ENCODE results near the gene AKAP1. TPM values are rescaled to one million over a fixed set of nuclear protein-coding genes. Genes with fewer than 3 reads are reported as not detected.

Gene AKAP1
- total and polyA plus RNA-seq, 2 experiments from 2014 or later = 8.6 to 10.7 TPM

- Histone ChIP-seq H3K9me3 (ENCODE audit: low read depth) (no peaks in the 10 kb centered on the region), H3K27ac (no peak overlapping the region), H3K79me2 (ENCODE audit: insufficient read depth) (no peaks in the 10 kb centered on the region), H3K4me3 (no peak overlapping the region), H3K4me2 (ENCODE audit: unreplicated experiment) (no peak overlapping the region), H3F3A (ENCODE audit: insufficient read depth) (no peaks in the 10 kb centered on the region), H2AFZ (no peak overlapping the region), H3K4me1 (ENCODE audit: insufficient read depth) (no peaks in the 10 kb centered on the region), H3K36me3 (ENCODE audit: low read depth) (no peaks in the 10 kb centered on the region), H3K9me2 (ENCODE audit: insufficient read depth) (no peaks in the 10 kb centered on the region), H3K9ac (no peak overlapping the region), H3K27me3 (replicated peaks; ENCODE audit: insufficient read depth) (no peaks in the 10 kb centered on the region), H4K20me1 (ENCODE audit: insufficient read depth) (no peaks in the 10 kb centered on the region)
- in situ Hi-C loops (cut with MboI) = no loop called here
- DNase-seq = no peak
- TF ChIP-seq EZH2 (IDR thresholded peaks at IDR 0.05; ENCODE audit: insufficient read depth, poor library complexity, severe bottlenecking) (no peak), EZH2phosphoT487 (IDR thresholded peaks at IDR 0.05; ENCODE audit: insufficient read depth, low read depth) (no peak)
- 89 to 92% methylated on average over 12 of the region's 12 CpGs for WGBS, 2 experiments (ENCODE audit: low coverage in 1 of 2, low lambda C conversion rate in 2 of 2, missing lambda C conversion rate in 2 of 2)
Observed at GRCh38 chr17:57110579-57111325, 25.7 kb downstream of the AKAP1 start.

GRCh38 chr17:57111386-57111785 is 26.3 kb downstream of the AKAP1 start:
- no peak overlapping the region for H3K4me2 ChIP-seq (ENCODE audit: unreplicated experiment)
- no peaks in the 10 kb centered on the region for H3K27me3 ChIP-seq (replicated peaks; ENCODE audit: insufficient read depth)
- in situ Hi-C loops (cut with MboI) = no loop called here
- H4K20me1 ChIP-seq (ENCODE audit: insufficient read depth) = no peaks in the 10 kb centered on the region
- TF ChIP-seq EZH2 (IDR thresholded peaks at IDR 0.05; ENCODE audit: insufficient read depth, poor library complexity, severe bottlenecking) (no peak), EZH2phosphoT487 (IDR thresholded peaks at IDR 0.05; ENCODE audit: insufficient read depth, low read depth) (no peak)
- 81 to 82% methylated on average over 3 of the region's 3 CpGs for WGBS, 2 experiments (ENCODE audit: low coverage in 1 of 2, low lambda C conversion rate in 2 of 2, missing lambda C conversion rate in 2 of 2)
- H3K9ac ChIP-seq = no peak overlapping the region
- no peak for DNase-seq
- no peak overlapping the region for H3K27ac ChIP-seq
- no peaks in the 10 kb centered on the region for H3K36me3 ChIP-seq (ENCODE audit: low read depth)
- no peaks in the 10 kb centered on the region for H3K4me1 ChIP-seq (ENCODE audit: insufficient read depth)
- H3K9me3 ChIP-seq (ENCODE audit: low read depth) = no peaks in the 10 kb centered on the region
- no peak overlapping the region for H2AFZ ChIP-seq
- H3K79me2 ChIP-seq (ENCODE audit: insufficient read depth) = no peaks in the 10 kb centered on the region
- H3K4me3 ChIP-seq = no peak overlapping the region
- no peaks in the 10 kb centered on the region for H3K9me2 ChIP-seq (ENCODE audit: insufficient read depth)
- H3F3A ChIP-seq (ENCODE audit: insufficient read depth) = no peaks in the 10 kb centered on the region

GRCh38 chr17:57113011-57113410 is 28.0 kb downstream of the AKAP1 start:
- H3K79me2 ChIP-seq (ENCODE audit: insufficient read depth) = no peaks in the 10 kb centered on the region
- no peaks in the 10 kb centered on the region for H3K27me3 ChIP-seq (replicated peaks; ENCODE audit: insufficient read depth)
- H3K9ac ChIP-seq = no peak overlapping the region
- TF ChIP-seq EZH2 (IDR thresholded peaks at IDR 0.05; ENCODE audit: insufficient read depth, poor library complexity, severe bottlenecking) (no peak), EZH2phosphoT487 (IDR thresholded peaks at IDR 0.05; ENCODE audit: insufficient read depth, low read depth) (no peak)
- H3F3A ChIP-seq (ENCODE audit: insufficient read depth) = no peaks in the 10 kb centered on the region
- no peak overlapping the region for H3K4me2 ChIP-seq (ENCODE audit: unreplicated experiment)
- H3K9me2 ChIP-seq (ENCODE audit: insufficient read depth) = no peaks in the 10 kb centered on the region
- H3K9me3 ChIP-seq (ENCODE audit: low read depth) = no peaks in the 10 kb centered on the region
- H2AFZ ChIP-seq = no peak overlapping the region
- in situ Hi-C loops (cut with MboI) = no loop called here
- H4K20me1 ChIP-seq (ENCODE audit: insufficient read depth) = no peaks in the 10 kb centered on the region
- DNase-seq = no peak
- H3K4me1 ChIP-seq (ENCODE audit: insufficient read depth) = no peaks in the 10 kb centered on the region
- 84 to 91% methylated on average over 6 of the region's 6 CpGs for WGBS, 2 experiments (ENCODE audit: low coverage in 1 of 2, low lambda C conversion rate in 2 of 2, missing lambda C conversion rate in 2 of 2)
- no peak overlapping the region for H3K27ac ChIP-seq
- no peaks in the 10 kb centered on the region for H3K36me3 ChIP-seq (ENCODE audit: low read depth)
- H3K4me3 ChIP-seq = no peak overlapping the region

- no peak overlapping the region for H3K27ac ChIP-seq
- no peak overlapping the region for H2AFZ ChIP-seq
- H3K79me2 ChIP-seq (ENCODE audit: insufficient read depth) = no peaks in the 10 kb centered on the region
- H3K27me3 ChIP-seq (replicated peaks; ENCODE audit: insufficient read depth) = no peaks in the 10 kb centered on the region
- no peak overlapping the region for H3K9ac ChIP-seq
- H3K9me2 ChIP-seq (ENCODE audit: insufficient read depth) = no peaks in the 10 kb centered on the region
- no peaks in the 10 kb centered on the region for H3K36me3 ChIP-seq (ENCODE audit: low read depth)
- H3K4me1 ChIP-seq (ENCODE audit: insufficient read depth) = no peaks in the 10 kb centered on the region
- DNase-seq = no peak
- no peak overlapping the region for H3K4me2 ChIP-seq (ENCODE audit: unreplicated experiment)
- no peaks in the 10 kb centered on the region for H3K9me3 ChIP-seq (ENCODE audit: low read depth)
- in situ Hi-C loops (cut with MboI) = no loop called here
- no peak overlapping the region for H3K4me3 ChIP-seq
- WGBS, 2 experiments (ENCODE audit: low coverage in 1 of 2, low lambda C conversion rate in 2 of 2, missing lambda C conversion rate in 2 of 2) = 90 to 93% methylated on average over 3 of the region's 3 CpGs
- no peaks in the 10 kb centered on the region for H4K20me1 ChIP-seq (ENCODE audit: insufficient read depth)
- H3F3A ChIP-seq (ENCODE audit: insufficient read depth) = no peaks in the 10 kb centered on the region
- TF ChIP-seq EZH2 (IDR thresholded peaks at IDR 0.05; ENCODE audit: insufficient read depth, poor library complexity, severe bottlenecking) (no peak), EZH2phosphoT487 (IDR thresholded peaks at IDR 0.05; ENCODE audit: insufficient read depth, low read depth) (no peak)
Observed at GRCh38 chr17:57113656-57114055, 28.6 kb downstream of the AKAP1 start.
